ENCODE measurements around the gene ZMAT5.

ZMAT5 gene

GRCh38 chr22:29786031-29786430, 19.2 kb upstream of the ZMAT5 start:
- H3K9ac ChIP-seq (ENCODE audit: low read length), result no peak overlapping the region
- H3K36me3 ChIP-seq (ENCODE audit: control insufficient read depth, insufficient read depth, low read length, severe bottlenecking), result peaks cover 38% of the 10 kb centered on the region
- DNase-seq (ENCODE audit: low read depth), result no peak
- no peak overlapping the region for H3K4me3 ChIP-seq (ENCODE audit: low read length)
- no peaks in the 10 kb centered on the region for H3K27me3 ChIP-seq (replicated peaks; ENCODE audit: control insufficient read depth, insufficient read depth, low read length)
- peaks cover 25% of the 10 kb centered on the region for H3K4me1 ChIP-seq (ENCODE audit: control insufficient read depth, insufficient read depth, low read length)
- no peaks in the 10 kb centered on the region for H3K9me3 ChIP-seq (ENCODE audit: control insufficient read depth, low read length)

GRCh38 chr22:29784451-29785361, 17.9 kb upstream of the ZMAT5 start:
- peaks cover 24% of the 10 kb centered on the region for H3K36me3 ChIP-seq (ENCODE audit: control insufficient read depth, insufficient read depth, low read length, severe bottlenecking)
- no peaks in the 10 kb centered on the region for H3K27me3 ChIP-seq (replicated peaks; ENCODE audit: control insufficient read depth, insufficient read depth, low read length)
- H3K4me1 ChIP-seq (ENCODE audit: control insufficient read depth, insufficient read depth, low read length), result peaks cover 33% of the 10 kb centered on the region
- no peak overlapping the region for H3K4me3 ChIP-seq (ENCODE audit: low read length)
- H3K9me3 ChIP-seq (ENCODE audit: control insufficient read depth, low read length), result no peaks in the 10 kb centered on the region
- DNase-seq (ENCODE audit: low read depth), result no peak
- H3K9ac ChIP-seq (ENCODE audit: low read length), result peak overlapping the region; percentile 42

GRCh38 chr22:29782061-29782845, 15.4 kb upstream of the ZMAT5 start:
- no peak overlapping the region for H3K4me3 ChIP-seq (ENCODE audit: low read length)
- H3K27me3 ChIP-seq (replicated peaks; ENCODE audit: control insufficient read depth, insufficient read depth, low read length), result no peaks in the 10 kb centered on the region
- DNase-seq (ENCODE audit: low read depth), result no peak
- peaks cover 47% of the 10 kb centered on the region for H3K4me1 ChIP-seq (ENCODE audit: control insufficient read depth, insufficient read depth, low read length)
- H3K9ac ChIP-seq (ENCODE audit: low read length), result peak overlapping the region; percentile 80
- no peaks in the 10 kb centered on the region for H3K36me3 ChIP-seq (ENCODE audit: control insufficient read depth, insufficient read depth, low read length, severe bottlenecking)
- H3K9me3 ChIP-seq (ENCODE audit: control insufficient read depth, low read length), result no peaks in the 10 kb centered on the region

- Histone ChIP-seq H3K4me3 (ENCODE audit: low read length) (peak overlapping the region; percentile 11), H3K4me1 (ENCODE audit: control insufficient read depth, insufficient read depth, low read length) (peaks cover 47% of the 10 kb centered on the region), H3K36me3 (ENCODE audit: control insufficient read depth, insufficient read depth, low read length, severe bottlenecking) (no peaks in the 10 kb centered on the region), H3K27me3 (replicated peaks; ENCODE audit: control insufficient read depth, insufficient read depth, low read length) (no peaks in the 10 kb centered on the region), H3K9ac (ENCODE audit: low read length) (peak overlapping the region; percentile 80), H3K9me3 (ENCODE audit: control insufficient read depth, low read length) (no peaks in the 10 kb centered on the region)
- DNase-seq (ENCODE audit: low read depth), result peak; percentile 71
These were observed 14.2 kb upstream of the ZMAT5 start for GRCh38 chr22:29780748-29781676.

- Histone ChIP-seq H3K27me3 (replicated peaks; ENCODE audit: control insufficient read depth, insufficient read depth, low read length) (no peaks in the 10 kb centered on the region), H3K9me3 (ENCODE audit: control insufficient read depth, low read length) (no peaks in the 10 kb centered on the region), H3K4me3 (ENCODE audit: low read length) (no peak overlapping the region), H3K36me3 (ENCODE audit: control insufficient read depth, insufficient read depth, low read length, severe bottlenecking) (no peaks in the 10 kb centered on the region), H3K9ac (ENCODE audit: low read length) (no peak overlapping the region), H3K4me1 (ENCODE audit: control insufficient read depth, insufficient read depth, low read length) (peaks cover 47% of the 10 kb centered on the region)
- no peak for DNase-seq (ENCODE audit: low read depth)
These were observed 13.4 kb upstream of the ZMAT5 start for GRCh38 chr22:29780220-29780619.

GRCh38 chr22:29773233-29773632, 6.4 kb upstream of the ZMAT5 start:
- Histone ChIP-seq H3K4me1 (ENCODE audit: control insufficient read depth, insufficient read depth, low read length) (peaks cover 13% of the 10 kb centered on the region), H3K9me3 (ENCODE audit: control insufficient read depth, low read length) (no peaks in the 10 kb centered on the region), H3K27me3 (replicated peaks; ENCODE audit: control insufficient read depth, insufficient read depth, low read length) (no peaks in the 10 kb centered on the region), H3K9ac (ENCODE audit: low read length) (no peak overlapping the region), H3K36me3 (ENCODE audit: control insufficient read depth, insufficient read depth, low read length, severe bottlenecking) (peaks cover 20% of the 10 kb centered on the region), H3K4me3 (ENCODE audit: low read length) (no peak overlapping the region)
- peak; percentile 24 for DNase-seq (ENCODE audit: low read depth)

- H3K9me3 ChIP-seq (ENCODE audit: control insufficient read depth, low read length), result no peaks in the 10 kb centered on the region
- no peak overlapping the region for H3K4me3 ChIP-seq (ENCODE audit: low read length)
- DNase-seq (ENCODE audit: low read depth), result peak; percentile 47
- peaks cover 18% of the 10 kb centered on the region for H3K4me1 ChIP-seq (ENCODE audit: control insufficient read depth, insufficient read depth, low read length)
- peaks cover 20% of the 10 kb centered on the region for H3K36me3 ChIP-seq (ENCODE audit: control insufficient read depth, insufficient read depth, low read length, severe bottlenecking)
- no peaks in the 10 kb centered on the region for H3K27me3 ChIP-seq (replicated peaks; ENCODE audit: control insufficient read depth, insufficient read depth, low read length)
- H3K9ac ChIP-seq (ENCODE audit: low read length), result no peak overlapping the region
These were observed 5.4 kb upstream of the ZMAT5 start for GRCh38 chr22:29772170-29772641.

GRCh38 chr22:29769723-29770321, 3.0 kb upstream of the ZMAT5 start:
- Histone ChIP-seq H3K4me3 (ENCODE audit: low read length) (no peak overlapping the region), H3K27me3 (replicated peaks; ENCODE audit: control insufficient read depth, insufficient read depth, low read length) (no peaks in the 10 kb centered on the region), H3K9ac (ENCODE audit: low read length) (no peak overlapping the region), H3K9me3 (ENCODE audit: control insufficient read depth, low read length) (no peaks in the 10 kb centered on the region), H3K4me1 (ENCODE audit: control insufficient read depth, insufficient read depth, low read length) (peaks cover 21% of the 10 kb centered on the region), H3K36me3 (ENCODE audit: control insufficient read depth, insufficient read depth, low read length, severe bottlenecking) (peaks cover 20% of the 10 kb centered on the region)
- no peak for DNase-seq (ENCODE audit: low read depth)

- Histone ChIP-seq H3K27me3 (replicated peaks; ENCODE audit: control insufficient read depth, insufficient read depth, low read length) (no peaks in the 10 kb centered on the region), H3K9ac (ENCODE audit: low read length) (peak overlapping the region; percentile 99), H3K9me3 (ENCODE audit: control insufficient read depth, low read length) (no peaks in the 10 kb centered on the region), H3K36me3 (ENCODE audit: control insufficient read depth, insufficient read depth, low read length, severe bottlenecking) (peaks cover 20% of the 10 kb centered on the region), H3K4me3 (ENCODE audit: low read length) (peak overlapping the region; percentile 98), H3K4me1 (ENCODE audit: control insufficient read depth, insufficient read depth, low read length) (peaks cover 18% of the 10 kb centered on the region)
- peak; percentile 29 for DNase-seq (ENCODE audit: low read depth)
These were observed 1.4 kb upstream of the ZMAT5 start for GRCh38 chr22:29768052-29768693.

Measured in adipocyte (in vitro differentiated cells).